Liver (tissue), 3 donors: Measurements from ENCODE around the gene CRYGB.

Experiments used
- ATF3 ChIP-seq: IDR thresholded peaks from 2 replicates; pipeline ENCODE4 v1.6.1; 2016; ENCODE audit warnings: antibody characterized with exemption
- CTCF ChIP-seq: fragments of 150-350 bp; IDR thresholded peaks from 2 replicates; pipeline ENCODE4 v1.5.1; 2017; ENCODE audit warnings: improper control_type of control experiment, low read depth, low read length; ENCODE audit not compliant: missing input control
- EGR1 ChIP-seq, 2 donors: IDR thresholded peaks; 2 replicates each; pipeline ENCODE4 v1.6.1; 2016 to 2018; ENCODE audit warnings: antibody characterized with exemption in 2 of 2, low read depth in 2 of 2
- JUND ChIP-seq, 2 donors: IDR thresholded peaks; 2 replicates each; pipeline ENCODE4 v1.6.1; 2016; ENCODE audit warnings: antibody characterized with exemption in 2 of 2
- RAD21 ChIP-seq, 2 donors: IDR thresholded peaks; 2 replicates each; pipeline ENCODE4 v1.6.1; 2016; ENCODE audit warnings: antibody characterized with exemption in 2 of 2, mild to moderate bottlenecking in 2 of 2
- REST ChIP-seq: IDR thresholded peaks from 2 replicates; pipeline ENCODE4 v1.6.1; 2016; ENCODE audit warnings: antibody characterized with exemption, mild to moderate bottlenecking
- RXRA ChIP-seq, 2 donors: IDR thresholded peaks; 2 replicates each; pipeline ENCODE4 v1.6.1; 2017 to 2018; ENCODE audit warnings: antibody characterized with exemption in 2 of 2, mild to moderate bottlenecking in 1 of 2
- SP1 ChIP-seq: IDR thresholded peaks from 2 replicates; pipeline ENCODE4 v1.6.1; 2018; ENCODE audit warnings: antibody characterized with exemption, mild to moderate bottlenecking
- TAF1 ChIP-seq: conservative IDR thresholded peaks from 2 replicates; pipeline ENCODE4 v1.6.1; 2016; ENCODE audit warnings: antibody characterized with exemption, mild to moderate bottlenecking
- YY1 ChIP-seq: IDR thresholded peaks from 2 replicates; pipeline ENCODE4 v1.6.1; 2016; ENCODE audit warnings: antibody characterized with exemption, mild to moderate bottlenecking
- ZBTB33 ChIP-seq: IDR thresholded peaks from 2 replicates; pipeline ENCODE4 v1.6.1; 2016; ENCODE audit warnings: antibody characterized with exemption
- donor health status: healthy.
- donor health status: healthy.

GRCh38 chr2:208153156-208153555 lies 7.2 kb upstream of the CRYGB start:
- TF ChIP-seq CTCF: no peak
- TF ChIP-seq JUND (IDR thresholded peaks at IDR 0.05): no peak
- no peak for TF ChIP-seq ATF3
- no peak for TF ChIP-seq SP1
- TF ChIP-seq RAD21 (IDR thresholded peaks at IDR 0.05): no peak
- TF ChIP-seq EGR1 (IDR thresholded peaks at IDR 0.05; ENCODE audit: low read depth in 2 of 2): no peak
- no peak for TF ChIP-seq ZBTB33
- no peak for TF ChIP-seq TAF1
- TF ChIP-seq YY1: no peak
- no peak for TF ChIP-seq RXRA (IDR thresholded peaks at IDR 0.05)
- no peak for TF ChIP-seq REST
